Left ventricle myocardium superior (tissue), 1 donor: ENCODE data around the gene ZNF423. TPM values are rescaled to one million over a fixed set of nuclear protein-coding genes. Genes with fewer than 3 reads are reported as not detected.

Experiments used
- ATAC-seq: fragments of 200-7000 bp; cut with Tn5 transposase; one replicate; pipeline ENCODE4 v1.9.1; 2020; ENCODE audit warnings: mild to moderate bottlenecking, moderate library complexity
- DNase-seq: peaks from one replicate; pipeline ENCODE4 v3.0.0-alpha.2; 2020
- intact Hi-C: fragments of 100-400 bp; cut with micrococcal nuclease; formaldehyde crosslinking; loops from one replicate; pipeline ENCODE4 v1.11.0; 2022
- total RNA-seq: library from RNA; stranded (reverse); fragmentation: NEBNext Ultra II Directional; extraction: Animal tissue kit (Norgen Biotek cat#: 25700); gene quantifications from one replicate; pipeline ENCODE4 v1.2.1, GENCODE V29; 2021
- donor health status: DM: no; HTN: yes; CAD: no; lungs with severe emphysema.

ZNF423 gene
- total RNA-seq, 1 donor from 2014 or later, result 7.8 TPM

DNA sequence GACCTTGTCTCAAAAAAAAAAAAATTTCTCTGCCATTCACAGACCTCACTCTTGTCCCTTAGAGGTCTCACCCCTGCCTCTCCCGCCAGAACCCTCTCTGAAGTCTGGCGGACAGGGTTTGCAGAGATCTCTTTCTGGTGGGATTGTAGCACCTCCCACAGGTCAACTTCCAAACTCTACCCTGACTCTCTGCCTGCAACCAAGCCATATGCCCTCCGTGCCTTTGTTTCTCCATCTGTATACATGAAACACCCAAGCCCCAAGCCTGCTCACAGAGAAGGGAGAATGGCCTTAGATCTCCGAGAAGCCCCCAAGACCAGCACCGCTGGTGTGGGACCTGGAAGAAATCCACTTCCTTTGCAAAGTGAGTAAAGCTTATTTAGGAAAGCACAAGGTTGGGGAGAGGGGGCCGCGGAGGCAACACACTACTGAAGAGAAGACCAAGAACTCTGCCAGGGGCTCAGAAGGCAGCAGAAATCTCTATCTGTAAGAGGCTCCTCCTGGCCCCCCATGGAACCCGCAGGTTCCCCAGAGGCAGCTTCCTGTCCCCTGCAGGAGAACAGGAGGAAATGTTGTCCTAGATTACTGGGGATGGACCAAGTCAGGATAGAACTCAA is 262.4 kb downstream of the ZNF423 start:
- no peak for ATAC-seq
- intact Hi-C loops, result loop anchor here (10.0 kb wide), 1 partner anchor 189 kb away; no protein-coding TSS in a partner anchor
- DNase-seq, result no peak

DNA sequence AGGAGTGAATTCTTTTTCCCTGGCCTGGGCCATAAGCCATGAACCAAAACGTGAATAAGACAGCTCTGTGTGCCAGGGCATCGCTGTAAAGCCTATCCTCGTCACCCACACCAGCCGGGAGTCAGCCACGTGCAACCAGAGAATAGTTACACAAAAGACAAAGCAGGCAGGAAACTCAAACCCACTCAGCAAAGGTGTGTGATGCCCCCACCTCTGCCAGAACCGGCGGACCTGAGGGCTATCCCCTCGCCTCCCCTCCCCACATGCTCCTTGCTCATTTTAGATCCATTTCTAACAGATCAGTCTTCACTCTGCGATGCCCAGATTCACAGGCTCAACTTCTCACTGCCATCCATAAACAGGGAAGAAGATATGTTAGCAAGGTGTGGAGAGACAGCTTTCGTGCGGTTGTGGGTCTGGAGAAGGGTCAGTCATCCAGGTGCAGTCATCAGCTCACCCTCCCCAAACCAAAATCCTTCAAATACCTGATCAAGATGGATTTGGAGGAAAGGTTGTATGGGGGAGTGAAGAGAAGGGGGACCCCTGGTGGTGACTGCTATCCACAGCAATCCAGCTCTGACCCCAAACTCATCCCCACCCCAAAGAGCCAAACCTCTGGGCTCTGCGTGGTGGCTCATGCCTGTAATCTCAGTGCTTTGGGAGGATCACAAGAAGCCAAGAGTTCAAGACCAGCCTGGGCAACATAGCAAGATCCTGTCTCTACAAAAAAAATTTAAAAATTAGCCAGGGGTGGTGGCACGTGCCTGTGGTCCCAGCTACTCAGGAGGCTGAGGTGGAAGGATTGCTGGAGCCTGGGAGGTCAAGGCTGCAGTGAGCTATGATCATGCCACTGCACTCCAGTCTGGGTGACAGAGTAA is 263.1 kb downstream of the ZNF423 start:
- DNase-seq, result no peak
- ATAC-seq, result peak; percentile 63
- intact Hi-C loops, result loop anchor here (10.0 kb wide), 1 partner anchor 188 kb away; no protein-coding TSS in a partner anchor

DNA sequence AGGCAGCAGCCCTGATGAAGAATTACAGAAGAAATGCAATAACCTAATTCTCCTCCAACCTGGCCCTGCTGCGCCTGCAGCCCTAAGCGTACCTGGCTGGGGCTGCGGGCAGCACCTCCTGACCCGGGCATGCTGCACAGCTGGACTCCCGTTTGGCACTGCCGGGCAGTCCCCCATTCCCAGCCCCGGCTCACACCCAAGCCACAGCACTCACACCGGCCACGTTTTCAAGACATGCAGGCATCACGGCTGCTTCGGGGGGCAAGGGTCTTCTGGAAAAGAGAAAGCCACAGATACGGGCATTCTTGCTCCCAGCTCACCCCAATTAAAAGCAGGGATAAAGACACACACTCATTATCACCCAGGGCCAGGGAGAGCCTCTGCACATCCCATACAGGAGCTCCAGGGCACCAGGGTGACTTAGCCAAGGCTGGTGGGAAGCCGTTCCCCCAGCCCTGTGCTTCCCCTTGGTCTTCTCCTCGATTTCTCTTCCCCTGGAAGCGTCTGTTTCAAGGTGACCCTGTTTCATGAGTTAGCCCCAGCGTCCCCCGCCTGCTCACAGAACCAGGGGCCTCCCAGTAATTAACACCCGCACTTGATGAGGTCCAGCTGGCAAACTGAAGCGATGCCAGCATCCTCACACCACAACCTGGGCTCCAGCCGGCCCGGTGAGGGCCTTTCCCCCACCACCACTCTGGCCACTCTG is 265.6 kb downstream of the ZNF423 start:
- DNase-seq, result no peak
- intact Hi-C loops, result loop anchor here (10.0 kb wide), 1 partner anchor 186 kb away; no protein-coding TSS in a partner anchor
- ATAC-seq, result no peak

DNA sequence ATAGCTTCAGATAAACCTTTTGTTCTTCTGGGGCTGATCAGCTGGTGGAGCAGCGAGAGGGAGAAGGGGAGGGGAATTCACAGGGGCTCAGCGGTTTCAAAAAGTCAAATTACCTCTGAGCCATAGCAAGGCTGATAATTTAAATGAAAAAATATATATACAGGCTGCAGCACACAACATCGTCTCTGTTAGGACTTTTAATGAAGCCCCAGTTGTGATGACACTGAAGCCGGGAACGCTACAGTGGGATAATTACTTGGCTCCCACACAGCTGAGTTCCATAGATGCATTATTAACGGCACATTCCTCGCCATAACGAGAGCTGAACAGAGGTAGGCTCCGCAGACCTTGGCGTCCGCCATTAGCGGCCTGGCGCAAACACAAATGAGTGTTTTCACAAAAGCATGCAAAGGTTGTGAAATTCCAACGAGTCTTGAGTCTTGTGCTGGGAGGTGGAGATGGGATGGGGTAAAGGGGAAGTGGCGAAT is 266.3 kb downstream of the ZNF423 start:
- intact Hi-C loops, result loop anchor here (10.0 kb wide), 1 partner anchor 185 kb away; no protein-coding TSS in a partner anchor
- DNase-seq, result no peak

DNA sequence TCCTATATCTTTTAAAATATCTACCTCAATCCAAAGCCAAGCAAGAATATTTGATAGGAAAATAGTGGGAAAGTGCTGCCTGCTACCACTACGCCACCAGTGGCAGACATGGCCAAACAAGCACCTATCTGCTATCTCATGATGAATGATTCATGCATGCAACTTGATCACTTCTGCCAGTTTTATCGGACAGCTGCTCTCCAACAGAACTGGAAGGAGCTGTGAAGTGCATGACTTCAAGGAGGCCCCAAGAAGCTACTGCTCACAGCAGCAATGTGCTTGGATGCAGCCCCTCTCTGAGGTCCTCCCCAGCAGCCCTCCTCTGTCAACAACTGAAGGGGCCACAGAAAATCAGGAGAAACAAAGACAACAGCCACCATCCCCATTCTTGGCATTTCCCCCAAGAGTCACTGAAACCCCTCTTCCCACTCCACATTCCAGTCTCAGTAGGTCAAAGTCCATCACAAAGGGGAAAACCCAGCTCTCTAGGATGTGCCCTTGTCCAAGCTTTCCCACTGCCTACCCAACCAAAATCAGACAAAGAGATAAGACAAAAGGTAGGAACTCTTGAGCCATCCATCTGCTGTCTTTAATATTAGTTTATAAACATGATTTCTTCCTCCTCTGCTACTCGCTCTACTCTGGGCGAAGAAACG is 267.1 kb downstream of the ZNF423 start:
- intact Hi-C loops, result no loop called here
- DNase-seq (no peak), ATAC-seq (no peak)

More for the DNA sequence above, 266.3 kb downstream of the ZNF423 start:
- no peak for ATAC-seq

DNA sequence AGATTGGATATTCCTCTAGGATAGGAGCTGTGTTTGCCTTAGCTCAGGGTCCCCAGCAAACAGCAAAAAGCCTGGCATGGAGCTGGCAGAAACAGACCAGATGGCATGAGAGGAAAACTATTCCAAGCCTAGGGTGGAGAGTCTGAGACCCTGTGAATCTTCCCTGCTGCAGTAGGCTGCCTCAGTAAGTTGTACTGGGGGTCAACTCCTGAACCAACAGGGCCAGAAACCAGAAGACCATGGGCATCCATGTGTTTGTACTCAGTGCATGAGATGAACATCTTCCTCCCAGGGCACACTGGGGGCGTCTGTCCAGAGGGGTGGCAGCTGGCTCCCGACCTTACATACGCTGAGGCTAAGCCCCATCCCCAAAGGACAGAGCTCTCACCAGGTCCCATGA is 267.9 kb downstream of the ZNF423 start:
- ATAC-seq (no peak), DNase-seq (no peak)
- intact Hi-C loops, result no loop called here

DNA sequence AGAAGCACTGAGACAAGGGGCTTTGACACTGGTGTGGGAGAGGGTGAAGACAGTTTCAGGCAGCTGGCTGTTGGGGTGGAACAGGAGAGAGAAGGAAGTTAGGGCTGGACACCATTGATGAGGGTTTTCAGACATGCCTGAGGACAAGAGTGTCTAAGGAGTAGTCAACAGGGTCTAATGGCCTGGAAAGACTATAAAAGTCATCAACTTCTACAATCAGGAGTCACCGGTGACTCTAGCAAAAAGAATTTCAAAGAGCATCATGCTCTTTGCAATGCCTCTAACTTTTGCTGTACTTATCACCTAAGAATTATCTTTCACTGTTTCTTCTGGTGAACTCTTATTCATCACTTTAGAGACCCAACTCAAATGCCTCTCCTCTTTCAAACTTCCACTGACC is 268.4 kb downstream of the ZNF423 start:
- intact Hi-C loops, result no loop called here
- ATAC-seq, result no peak
- DNase-seq, result no peak

DNA sequence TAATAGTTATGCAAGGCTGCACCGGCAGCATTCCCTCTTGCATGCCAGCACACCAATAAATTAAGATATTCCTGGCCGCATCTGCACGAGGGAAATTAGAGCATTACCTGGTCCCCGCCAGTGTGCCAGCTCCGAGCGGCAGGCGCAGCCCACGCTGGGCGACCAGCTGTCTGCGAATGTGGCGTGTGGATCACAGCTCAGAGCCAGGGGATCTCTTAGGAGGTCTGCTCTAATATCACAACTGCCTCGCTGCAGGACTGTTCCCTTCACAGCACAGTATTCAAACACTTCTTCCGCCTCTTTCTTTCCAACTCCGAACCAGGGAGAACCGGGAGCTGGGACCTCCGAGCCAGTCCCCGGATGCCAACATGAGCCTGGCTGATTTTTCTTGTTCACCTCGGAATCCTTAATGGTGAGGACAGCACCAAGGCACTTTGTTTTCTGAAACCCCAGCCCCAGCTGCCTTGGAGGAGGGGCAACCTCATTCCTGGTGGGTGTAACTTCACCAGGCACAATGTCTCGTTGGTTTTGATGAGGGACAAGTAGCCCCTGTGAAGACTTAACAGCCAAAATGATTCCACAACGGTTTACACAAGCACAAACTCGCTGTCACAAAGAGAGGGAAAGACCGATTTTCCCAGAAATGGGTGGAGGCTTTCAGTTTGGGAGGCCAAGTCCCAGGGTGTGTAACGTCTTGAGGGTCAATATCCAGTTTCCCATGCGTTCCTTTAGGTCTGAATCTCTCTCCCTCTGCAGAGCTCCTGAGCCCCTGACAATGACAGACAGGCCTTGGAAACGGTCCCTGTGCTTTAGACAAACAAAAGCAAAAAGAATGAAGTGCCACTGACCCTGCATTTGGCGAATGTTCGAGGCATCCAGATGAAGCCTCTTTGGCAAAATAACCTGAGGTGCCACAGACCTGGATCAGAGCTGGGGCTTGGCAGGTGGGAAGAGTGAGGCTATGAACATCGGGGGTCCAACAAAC is 269.2 kb downstream of the ZNF423 start:
- intact Hi-C loops, result no loop called here
- no peak for DNase-seq
- no peak for ATAC-seq

DNA sequence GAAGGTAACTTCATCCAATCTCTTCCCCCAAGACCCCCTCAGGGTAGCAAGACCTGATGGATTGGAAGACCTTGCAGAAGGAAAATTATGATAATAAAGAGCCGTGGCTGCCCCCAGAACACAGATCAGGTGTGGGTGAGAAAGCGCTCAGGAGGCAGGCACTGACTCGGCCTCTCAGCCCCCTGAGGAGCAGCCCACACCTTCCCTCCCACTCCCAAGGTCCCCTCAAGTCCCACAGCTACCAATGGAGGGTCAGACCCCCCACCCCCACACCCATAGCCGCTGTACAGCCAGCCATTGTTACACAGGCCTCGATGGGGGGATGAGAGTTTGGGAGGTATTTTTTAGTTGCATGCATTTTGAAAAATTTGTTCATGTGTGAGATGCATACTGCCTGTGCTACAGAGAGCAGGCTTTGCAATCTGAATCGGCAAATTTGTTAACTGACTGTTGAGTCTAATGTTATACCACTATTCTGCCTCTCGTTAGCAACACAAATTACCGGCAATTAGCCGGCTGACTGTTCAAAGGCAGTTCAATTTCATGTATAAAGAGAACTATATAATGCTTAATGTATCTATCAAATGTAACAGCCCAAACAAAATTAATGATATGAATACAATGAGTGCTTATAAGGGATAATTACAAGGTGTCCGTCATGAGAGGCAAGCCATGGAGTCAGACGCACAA is 270.6 kb downstream of the ZNF423 start:
- DNase-seq (no peak), ATAC-seq (no peak)
- intact Hi-C loops, result no loop called here

DNA sequence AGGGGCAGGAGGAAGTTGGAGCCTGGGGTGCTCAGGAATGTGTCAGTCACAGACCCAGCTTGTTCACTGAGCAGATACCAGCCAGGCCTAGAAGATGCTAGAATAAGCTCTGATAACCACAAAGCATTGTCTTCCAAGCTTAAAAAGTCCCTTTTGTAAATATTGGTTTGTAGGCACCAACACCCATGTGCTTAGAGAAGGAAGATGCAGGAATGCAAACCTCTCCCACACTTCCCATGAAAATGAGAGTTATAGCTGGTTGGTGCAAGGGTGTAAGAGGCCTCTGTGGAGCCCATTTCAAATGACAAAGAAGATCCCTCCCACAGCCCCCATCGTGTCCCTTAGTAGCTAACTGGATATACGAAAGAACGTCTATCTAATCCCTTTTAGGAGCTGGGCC is 272.0 kb downstream of the ZNF423 start:
- ATAC-seq, result no peak

DNA sequence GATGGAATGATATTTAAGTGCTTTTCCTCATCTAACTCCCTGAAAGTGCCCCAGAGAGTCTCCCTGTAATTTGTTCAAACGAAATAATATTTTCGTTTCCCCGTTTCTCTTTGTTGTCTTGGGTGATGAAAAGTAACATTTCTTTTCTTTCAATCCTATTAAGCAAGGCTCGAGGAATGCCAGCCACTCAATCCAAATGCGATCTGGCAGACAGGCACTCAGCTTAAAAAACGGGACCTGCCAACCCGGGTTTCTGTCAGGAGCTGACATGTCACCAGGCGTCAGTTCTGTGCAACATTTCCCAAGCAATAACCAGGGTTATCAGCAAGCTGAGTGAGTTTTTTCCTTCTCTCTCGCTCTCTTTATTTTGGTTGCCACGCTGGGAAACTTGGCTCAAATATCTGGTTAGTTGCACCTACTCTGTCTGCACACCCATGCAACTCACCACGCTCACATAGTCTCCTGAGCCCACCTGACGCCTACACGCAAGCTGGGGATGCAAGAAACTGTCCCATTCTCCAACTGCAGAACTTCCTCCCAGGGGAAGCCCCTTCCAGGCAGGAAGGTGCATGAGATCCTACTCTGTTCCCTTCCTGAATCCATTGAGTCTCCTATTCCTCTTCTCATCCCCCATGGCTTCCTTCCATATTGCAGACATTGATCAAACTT is 274.1 kb downstream of the ZNF423 start:
- DNase-seq (no peak), ATAC-seq (peak; percentile 87)
- intact Hi-C loops, result no loop called here

More for the DNA sequence above, 272.0 kb downstream of the ZNF423 start:
- intact Hi-C loops, result no loop called here
- no peak for DNase-seq

DNA sequence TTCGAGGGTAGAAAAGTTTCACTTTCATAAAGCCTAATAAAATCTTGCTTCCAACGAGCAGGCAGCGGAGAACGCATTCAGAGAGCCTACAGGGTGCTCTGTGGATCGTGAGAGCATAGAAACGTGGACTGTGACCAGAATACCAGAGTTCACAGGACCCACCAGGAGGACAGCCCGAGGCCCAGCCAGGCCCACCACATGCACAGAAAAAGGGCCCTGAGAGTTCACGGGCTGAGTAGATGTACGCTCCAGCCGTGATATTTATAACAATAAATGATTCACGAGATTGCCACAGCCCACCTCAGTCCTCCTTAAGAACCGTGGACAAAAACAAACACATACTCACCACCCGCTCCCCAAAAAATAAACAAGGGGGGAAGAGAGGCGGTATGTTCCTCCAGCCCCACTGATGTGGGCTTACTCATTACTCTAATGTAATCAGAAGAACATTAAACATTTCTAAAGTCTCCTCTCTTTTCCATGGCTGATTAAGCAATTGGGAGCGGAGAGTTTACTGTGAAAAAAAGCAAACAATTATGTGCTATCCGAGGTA is 275.1 kb downstream of the ZNF423 start:
- ATAC-seq (no peak), DNase-seq (no peak)
- intact Hi-C loops, result no loop called here

DNA sequence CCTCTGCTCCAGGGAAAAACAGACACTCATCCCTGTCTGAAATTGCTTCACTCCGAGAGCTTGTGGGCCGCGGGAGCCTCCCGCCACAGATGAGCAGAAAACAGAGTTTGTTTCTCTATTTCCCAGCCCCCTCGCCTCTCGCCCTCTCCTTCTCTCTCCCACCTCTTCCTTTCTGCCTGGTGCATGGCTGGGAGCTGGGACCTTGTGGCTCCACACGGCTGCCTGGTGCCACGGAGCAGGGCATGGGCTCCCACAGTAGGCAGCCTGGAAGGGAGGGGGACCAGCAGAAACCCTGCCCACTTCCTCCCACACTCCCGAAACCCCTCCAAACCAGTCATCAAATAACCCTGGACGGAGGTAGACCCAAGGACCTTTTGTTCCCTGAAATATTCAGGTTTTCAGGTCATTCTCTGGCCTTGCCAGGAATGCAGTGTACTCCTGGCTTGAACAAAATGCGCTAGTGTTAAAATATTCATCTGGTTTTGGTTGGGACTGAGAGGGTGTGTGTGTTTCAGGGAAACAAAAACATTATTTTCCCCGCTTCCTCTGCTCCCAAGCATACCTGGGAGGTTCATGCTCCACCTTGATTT is 277.4 kb downstream of the ZNF423 start:
- intact Hi-C loops, result no loop called here
- DNase-seq (no peak), ATAC-seq (no peak)

DNA sequence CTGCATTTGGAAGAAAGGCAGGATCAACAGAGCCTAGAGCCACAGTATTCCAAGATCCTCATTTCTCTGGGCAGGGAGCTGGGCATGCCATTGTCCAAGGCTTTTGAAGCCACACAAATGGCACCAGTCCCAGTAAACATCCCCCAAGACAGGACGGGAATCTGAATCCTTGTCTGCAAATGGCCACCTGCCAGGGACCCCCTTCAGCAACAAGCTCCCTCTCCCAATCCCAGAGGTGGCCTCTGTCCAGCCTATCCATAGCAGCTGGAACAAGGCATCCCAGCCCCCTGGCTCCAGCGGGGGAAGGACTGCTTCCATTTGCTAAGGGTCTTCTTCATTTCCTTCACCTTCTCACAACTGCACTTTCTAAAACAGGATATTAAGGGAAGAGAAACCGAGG is 277.9 kb downstream of the ZNF423 start:
- DNase-seq (no peak), ATAC-seq (no peak)
- intact Hi-C loops, result no loop called here

DNA sequence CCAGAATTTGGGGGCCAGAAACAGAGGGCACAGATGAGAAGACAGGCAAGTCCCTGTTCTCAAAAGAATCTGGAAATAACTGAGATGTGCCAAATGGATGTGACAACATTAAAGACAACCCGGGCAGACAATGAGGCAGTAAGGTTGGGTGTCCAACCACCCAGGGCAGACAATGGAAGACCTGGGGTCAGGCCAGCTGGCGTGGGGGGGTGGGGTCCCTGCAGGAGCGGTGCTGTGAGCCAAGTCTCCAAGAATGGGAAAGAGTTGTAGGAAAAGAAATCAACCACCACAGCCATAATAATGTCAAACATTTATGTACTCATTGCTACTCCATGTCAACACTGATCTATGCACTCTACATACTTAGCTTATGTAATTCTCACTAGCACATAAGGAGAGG is 279.0 kb downstream of the ZNF423 start:
- ATAC-seq (no peak), DNase-seq (no peak)
- intact Hi-C loops, result no loop called here

DNA sequence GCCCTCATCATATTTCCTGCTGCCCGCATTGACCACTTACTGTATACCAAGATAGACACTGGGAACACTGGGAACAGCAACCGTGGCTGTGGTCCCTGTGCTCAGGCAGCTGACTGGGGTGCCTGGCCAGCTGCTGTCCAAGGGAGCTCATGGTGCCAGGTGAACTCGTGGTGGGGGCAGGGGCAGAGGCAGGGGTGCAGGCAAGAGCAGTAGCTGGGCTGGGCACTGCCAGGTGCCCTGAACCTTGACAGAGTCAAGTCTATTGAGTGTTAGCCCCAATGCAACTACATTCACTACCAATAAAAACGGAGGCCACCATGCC is 279.8 kb downstream of the ZNF423 start:
- DNase-seq (no peak), ATAC-seq (no peak)
- intact Hi-C loops, result no loop called here
